HG02759 (cell line): Measurements from ENCODE around the gene IFI30.
"Not testable (repeated sequence)": the region's sequence is repeated elsewhere in the genome, so short reads cannot be mapped to it uniquely, and the experiment has no call there.

Experiments
- ATAC-seq: cut with Tn5 transposase; IDR thresholded peaks from one replicate; pipeline ENCODE4 v1.9.1; 2021; ENCODE audit warnings: mild to moderate bottlenecking, moderate library complexity; ENCODE audit not compliant: unreplicated experiment

IFI30 gene

DNA sequence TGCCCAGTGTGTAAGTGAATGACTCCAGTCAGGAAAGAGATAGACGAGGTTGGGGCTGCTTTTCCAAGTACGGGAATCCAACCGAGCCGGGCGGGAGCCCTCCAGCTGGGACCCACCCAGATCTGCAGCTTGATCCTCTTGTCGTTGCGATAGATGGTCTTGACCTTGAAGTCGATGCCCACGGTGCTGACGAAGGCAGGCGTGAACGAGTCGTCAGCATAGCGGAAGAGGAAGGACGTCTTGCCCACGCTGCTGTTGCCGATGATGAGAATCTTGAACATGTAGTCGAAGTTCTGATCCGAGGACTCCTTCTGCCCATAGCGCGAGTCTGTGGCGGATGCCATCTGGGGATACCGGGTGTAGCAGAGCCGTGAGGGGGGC, 28.8 kb downstream of the IFI30 start:
- no peak for ATAC-seq

DNA sequence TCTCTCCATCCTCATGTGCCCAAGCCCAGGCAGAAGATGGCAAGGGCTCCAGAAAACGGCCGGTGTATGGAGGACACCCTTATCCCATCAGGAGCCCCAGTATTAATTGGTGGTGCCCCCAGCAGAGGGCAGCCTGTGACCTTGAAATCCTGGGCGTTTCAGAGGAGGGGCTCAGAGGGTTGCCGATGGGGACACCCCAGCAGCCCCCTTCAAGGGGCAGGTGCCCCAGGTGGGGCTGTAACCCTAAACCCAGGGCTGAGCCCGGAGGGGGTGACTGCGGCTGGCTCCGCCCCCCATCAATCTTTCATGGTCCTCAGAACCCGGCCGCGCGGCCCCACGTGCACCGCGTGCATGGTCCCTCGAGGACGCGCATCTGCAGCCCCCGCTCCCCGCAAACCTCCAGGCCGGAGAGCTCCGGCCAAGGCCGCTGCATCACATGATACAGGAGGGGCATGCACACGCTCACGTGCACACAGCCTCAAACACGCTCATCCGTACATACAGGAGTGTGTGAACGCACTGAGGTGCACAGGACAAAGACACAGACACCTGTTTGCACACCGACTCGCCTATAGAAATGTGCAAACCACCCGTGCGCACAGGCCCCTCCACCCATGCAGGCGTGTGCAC, 29.3 kb downstream of the IFI30 start:
- no peak for ATAC-seq

DNA sequence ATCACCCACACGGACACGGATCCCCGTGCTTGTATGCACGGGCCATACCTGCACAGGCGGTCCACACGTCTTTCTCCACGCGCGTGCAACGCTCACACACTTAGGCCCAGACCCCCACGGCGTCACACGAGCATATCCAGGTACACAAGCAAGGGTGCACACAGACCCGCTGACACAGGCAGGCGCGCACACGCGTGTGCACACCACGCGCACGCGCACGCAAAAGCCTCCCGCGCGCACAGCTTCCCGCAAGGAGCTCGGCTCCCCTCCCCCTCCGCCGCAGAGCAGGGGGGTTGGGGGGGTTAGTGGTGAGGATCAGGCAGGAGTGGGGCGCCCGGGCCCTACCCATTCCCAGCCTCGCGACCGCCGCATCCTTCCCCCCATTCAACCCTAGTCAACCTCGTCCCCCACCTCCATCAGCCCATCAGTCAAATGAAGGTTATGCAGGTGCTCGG, 29.8 kb downstream of the IFI30 start:
- ATAC-seq, result no peak

DNA sequence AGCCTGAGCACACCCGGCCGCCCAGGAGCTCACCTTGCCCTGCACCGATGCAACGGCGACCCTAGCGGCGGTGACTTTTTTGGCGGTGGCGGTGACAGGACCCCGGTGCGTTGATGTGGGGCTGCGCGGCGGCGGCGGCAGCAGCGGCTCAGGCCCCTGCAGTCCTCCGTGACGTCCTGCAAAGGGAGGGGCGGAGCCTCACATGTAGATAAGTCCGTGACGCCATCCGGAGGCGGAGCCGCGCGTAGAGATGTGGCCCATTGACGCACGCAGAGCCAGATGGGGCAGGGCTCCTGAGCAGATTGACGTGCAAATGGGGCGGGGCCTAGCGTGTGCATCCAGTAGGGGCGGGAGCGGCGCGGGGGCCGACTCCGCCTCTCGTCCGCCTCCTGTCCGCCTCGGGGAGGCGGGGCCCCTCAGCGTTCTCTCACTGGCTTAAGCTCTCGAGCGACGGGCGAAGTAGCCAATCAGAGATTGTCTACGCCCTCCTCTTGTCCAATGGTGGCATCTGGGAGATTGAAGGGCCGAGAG, 30.3 kb downstream of the IFI30 start, which contains the start of gene RAB3A:
Gene RAB3A, minus strand, starts transcription at position 180 of the 531 bp plus-strand sequence. CDS start 1,302 bp downstream, outside the sequence.
- ATAC-seq, result peak; percentile 88

GRCh38 chr19:18204394-18205199, 31.0 kb downstream of the IFI30 start:
- peak; percentile 15 for ATAC-seq

DNA sequence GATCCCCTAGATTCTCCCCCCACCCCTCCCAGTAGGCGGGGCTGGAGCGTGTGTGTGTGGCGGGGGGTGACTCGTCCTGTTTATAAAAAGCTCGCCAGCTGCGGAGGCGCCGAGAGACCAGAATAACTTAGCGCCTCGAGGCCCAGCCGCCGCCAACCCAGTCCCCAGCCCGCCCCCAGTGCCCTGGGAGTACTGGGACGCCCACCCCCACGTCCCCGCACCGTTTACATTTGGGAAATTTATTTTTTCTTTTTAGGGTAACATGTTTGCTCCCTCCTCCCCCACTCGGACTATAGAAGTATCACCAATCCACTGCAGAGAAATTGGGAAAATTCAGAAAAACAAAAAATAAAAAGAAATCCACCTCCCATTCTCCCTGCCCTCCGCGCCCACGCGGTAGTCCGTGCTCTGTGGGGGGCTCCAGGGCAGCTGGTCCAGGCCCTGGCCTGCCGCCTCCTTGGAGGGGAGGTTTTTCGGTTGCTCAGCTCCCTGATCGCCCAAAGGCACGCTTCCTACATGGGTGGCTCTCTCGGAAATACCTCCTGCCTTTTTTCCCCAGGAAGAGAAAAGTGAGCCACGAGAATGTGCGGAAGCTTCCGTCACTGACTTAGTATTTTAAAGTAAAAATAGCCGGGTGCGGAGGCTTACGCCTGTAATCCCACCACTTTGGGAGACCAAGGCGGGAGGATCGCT, 31.7 kb downstream of the IFI30 start:
- ATAC-seq, result no peak

- ATAC-seq, result no peak
Measured at GRCh38 chr19:18206018-18206417, 32.4 kb downstream of the IFI30 start.

DNA sequence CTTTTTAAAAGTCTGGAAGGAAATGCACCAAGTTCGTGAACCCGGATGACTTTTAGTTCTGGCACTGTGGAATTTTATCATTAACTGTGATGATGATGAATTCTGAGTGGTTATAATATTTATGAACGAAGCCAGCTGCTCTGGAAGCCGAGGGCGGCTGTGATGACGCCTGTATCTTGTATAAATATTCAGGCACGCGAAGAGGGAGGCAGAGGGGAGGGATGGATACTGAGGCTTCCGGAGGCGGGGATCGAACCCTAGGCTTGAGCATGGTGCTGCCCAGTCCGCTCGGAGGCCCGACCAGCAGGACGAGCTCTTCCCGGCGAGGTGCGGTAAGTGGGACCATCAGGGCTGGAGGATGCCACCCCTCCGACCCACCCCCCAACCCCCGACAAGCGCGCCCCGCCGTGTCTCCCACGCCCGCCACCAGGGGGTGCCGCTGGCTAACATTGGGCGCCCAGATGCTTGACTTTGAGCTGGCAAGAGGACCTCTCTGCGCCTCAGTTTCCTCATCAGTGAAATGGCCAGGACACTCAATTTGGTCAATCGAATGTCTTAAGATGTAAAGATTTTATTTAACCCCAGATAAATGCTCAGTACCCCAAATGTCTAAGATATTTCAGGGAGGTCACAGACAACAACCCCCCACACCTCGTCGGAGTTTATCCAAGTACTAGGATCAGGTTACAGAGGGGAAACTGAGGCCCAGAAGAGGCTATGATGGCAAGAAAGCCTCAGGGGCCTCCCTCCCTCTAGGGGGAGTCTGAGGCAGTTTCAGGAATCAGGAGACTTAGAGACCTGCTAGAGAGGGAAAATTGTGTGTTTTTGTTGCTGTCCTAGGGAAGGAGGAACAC, 34.7 kb downstream of the IFI30 start:
- no peak for ATAC-seq

DNA sequence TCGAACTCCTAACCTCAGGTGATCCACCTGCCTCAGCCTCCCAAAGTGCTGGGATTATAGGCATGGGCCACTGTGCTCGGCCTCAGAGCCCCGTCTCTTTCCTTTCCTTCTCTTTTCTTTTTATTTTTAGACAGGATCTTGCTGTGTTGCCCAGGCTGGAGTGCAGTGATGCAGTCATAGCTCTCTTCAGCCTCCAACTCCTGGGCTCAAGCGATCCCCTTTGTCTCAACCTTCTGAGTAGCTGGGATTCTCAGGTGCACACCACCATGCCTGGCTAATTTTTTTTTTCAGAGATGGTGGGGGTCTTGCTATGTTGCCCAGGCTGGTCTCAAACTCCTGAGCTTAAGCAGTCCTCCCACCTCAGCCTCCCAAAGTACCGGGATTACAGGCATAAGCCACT, 36.3 kb downstream of the IFI30 start:
- ATAC-seq, result not testable (repeated sequence)

DNA sequence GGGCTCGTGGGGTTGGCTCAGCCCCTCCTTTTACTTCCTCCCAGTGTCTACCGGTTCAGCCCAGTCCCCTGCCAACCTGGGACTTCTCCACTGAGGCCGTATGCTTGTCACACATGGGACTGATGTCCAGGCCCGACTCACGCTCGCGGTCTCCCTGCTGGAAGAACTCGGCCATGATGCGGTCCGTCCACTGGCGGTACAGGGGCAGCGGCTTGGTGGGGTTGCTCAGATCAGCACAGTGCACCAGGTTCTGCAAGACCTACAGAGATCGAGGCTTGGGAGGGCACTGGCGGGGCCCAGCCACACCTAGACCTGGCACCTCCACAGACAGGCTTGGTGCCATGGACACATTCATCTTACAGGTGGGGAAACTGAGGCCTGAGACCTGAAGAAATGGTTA, 38.1 kb downstream of the IFI30 start:
- no peak for ATAC-seq

GRCh38 chr19:18214779-18215433, 41.3 kb downstream of the IFI30 start:
- ATAC-seq, result no peak

DNA sequence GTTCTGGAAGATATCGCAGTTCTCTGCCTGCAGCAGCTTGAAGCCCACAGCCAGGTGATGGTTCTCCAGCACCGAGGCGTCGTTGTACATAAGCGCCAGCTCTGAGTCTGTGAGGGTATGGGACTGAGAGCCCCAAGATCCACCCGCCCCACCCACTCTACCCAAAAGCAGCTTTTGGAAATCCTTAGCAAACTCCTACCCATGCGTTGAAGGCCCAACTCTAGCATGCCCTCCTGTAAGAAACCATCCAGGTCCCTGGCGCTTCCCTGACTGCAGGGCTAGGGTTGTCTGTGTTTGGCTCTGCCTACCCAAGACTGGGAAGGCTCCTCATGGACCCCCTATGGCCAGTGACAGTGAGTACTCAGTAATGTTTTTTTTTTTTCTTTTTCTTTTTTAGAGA, 43.2 kb downstream of the IFI30 start:
- no peak for ATAC-seq

- ATAC-seq, result no peak
Measured at GRCh38 chr19:18218159-18218558, 44.5 kb downstream of the IFI30 start.

DNA sequence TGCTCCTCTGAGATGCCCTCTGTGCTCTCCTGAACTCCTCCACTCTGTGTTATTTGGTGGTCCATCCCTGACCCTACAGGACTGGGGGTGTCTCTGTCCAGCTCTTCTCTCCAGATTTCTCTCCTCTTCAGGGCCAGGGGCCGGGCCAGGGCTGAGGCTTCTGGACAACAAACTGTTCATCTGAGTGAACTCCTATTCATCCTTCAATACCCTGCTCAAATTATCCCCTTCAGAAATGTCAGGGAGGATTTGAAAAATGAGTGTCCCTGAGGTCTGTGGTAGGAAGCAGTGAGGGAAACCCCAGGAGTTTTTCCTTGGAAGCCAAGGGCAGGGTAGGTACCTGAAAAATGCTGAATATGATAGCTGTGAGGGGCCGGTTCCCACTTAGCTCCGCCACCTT, 45.0 kb downstream of the IFI30 start:
- ATAC-seq, result no peak

DNA sequence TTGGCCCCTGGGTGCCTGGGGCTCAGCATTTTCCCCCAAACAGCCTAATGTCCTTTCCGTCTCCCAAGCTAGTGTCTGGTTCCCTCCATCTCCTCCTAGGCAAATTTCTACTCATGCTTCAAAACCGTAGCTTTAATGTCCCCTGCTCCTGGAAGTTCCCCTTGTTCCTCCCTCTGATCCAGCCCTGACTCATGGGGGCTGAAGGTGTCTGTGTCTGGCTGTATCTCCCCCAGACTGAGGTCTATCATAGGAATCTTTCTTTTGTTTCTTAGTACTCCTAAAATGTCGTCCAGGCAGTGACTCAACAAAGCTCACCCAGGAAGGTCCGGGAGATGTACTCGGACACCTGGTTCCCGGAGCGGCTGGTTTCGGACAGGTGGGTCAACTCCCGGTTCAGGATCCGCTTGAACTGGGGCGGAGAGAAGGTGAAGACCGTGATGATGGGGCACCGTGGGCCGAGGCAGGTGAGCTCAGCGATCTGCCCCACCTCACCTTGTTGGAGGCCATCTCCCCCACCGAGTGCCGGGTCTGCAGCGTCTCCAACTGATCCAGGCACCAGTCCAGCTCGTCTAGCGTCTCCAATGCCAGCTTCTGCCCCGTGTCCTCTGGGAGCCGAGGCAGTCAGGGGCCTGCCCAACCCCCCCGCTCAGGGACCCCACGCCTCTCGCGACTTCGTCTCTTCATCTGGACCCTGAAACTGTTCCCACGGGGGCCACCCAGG, 46.5 kb downstream of the IFI30 start:
- no peak for ATAC-seq

DNA sequence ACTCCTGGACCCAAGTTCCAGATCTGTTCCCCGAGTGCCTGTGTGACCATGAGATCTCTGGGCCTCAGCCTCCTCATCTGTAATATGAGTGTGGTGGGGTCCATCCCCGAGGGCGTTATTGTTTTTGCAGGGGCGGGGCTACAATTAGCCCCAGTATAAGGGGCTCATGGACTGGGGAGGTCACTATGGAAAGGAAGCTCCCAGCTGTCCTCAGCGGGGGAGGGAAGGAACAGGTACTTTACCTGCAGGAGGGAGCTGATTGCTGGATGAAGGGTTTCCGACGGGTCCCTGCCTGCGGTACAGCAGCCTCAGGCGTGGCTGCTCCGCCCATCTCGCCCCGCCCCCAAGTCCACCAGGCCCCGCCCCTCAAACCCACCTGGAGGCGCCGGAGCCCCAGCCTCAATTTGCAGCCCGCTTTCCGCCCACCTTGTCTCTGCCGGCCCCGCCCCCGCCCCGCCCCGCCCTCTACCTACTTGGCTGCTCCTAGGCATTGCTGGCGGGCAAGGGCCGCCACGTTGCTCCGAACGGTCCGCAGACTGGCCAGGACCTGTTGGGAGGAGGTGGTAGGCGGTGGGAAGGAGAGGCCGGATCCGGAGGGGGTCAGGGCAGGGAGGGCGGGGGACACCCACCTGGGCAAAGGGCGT, 47.1 kb downstream of the IFI30 start:
- no peak for ATAC-seq

GRCh38 chr19:18221815-18222725, 48.5 kb downstream of the IFI30 start:
- ATAC-seq, result no peak
